ENCODE results near the gene CHRNB2.

- TF ChIP-seq CTCF (IDR thresholded peaks at IDR 0.05; ENCODE audit: insufficient read depth, low read length, poor library complexity, severe bottlenecking) (no peak), EZH2phosphoT487 (conservative IDR thresholded peaks at IDR 0.05; ENCODE audit: low read length) (no peak)
Measured at GRCh38 chr1:154605534-154605933, 38.0 kb downstream of the CHRNB2 start.
